GM12875 (cell line): ENCODE data around the gene MUC21.
"Not testable (repeated sequence)": the region's sequence is repeated elsewhere in the genome, so short reads cannot be mapped to it uniquely, and the experiment has no call there.

Experiments
- H3K4me3 ChIP-seq: one replicate; pipeline ENCODE4 v1.5.1; 2011; ENCODE audit warnings: low read depth, low read length, control low read depth
- TF ChIP-seq, protein P1 (sequence below): IDR thresholded peaks from 2 replicates; pipeline ENCODE4 v1.5.1; 2011; ENCODE audit warnings: low read depth, mild to moderate bottlenecking, control low read depth, inconsistent platforms, low read length, moderate library complexity, borderline replicate concordance; ENCODE audit not compliant: insufficient read depth

The MUC21 gene

DNA sequence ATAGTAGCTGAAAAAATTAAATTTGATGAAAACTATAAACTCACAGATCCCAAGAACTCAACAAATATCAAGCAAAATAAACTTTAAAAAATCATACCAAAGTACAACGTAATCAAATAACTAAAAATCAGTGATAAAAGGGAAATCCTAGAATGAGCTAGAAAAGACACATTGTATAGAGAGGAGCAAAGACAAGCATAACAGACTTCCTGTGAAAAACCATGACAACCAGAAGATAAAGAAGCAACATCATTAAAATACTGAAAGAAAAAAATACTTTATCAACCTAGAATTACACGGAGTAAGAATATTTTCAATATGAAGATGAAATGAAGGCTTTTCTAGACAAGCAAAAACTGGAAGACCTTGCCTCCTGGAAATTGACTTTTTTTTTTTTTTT lies 36.5 kb downstream of the MUC21 start:
- TF ChIP-seq, protein P1, sequence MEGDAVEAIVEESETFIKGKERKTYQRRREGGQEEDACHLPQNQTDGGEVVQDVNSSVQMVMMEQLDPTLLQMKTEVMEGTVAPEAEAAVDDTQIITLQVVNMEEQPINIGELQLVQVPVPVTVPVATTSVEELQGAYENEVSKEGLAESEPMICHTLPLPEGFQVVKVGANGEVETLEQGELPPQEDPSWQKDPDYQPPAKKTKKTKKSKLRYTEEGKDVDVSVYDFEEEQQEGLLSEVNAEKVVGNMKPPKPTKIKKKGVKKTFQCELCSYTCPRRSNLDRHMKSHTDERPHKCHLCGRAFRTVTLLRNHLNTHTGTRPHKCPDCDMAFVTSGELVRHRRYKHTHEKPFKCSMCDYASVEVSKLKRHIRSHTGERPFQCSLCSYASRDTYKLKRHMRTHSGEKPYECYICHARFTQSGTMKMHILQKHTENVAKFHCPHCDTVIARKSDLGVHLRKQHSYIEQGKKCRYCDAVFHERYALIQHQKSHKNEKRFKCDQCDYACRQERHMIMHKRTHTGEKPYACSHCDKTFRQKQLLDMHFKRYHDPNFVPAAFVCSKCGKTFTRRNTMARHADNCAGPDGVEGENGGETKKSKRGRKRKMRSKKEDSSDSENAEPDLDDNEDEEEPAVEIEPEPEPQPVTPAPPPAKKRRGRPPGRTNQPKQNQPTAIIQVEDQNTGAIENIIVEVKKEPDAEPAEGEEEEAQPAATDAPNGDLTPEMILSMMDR, result no peak
- no peak overlapping the region for H3K4me3 ChIP-seq

DNA sequence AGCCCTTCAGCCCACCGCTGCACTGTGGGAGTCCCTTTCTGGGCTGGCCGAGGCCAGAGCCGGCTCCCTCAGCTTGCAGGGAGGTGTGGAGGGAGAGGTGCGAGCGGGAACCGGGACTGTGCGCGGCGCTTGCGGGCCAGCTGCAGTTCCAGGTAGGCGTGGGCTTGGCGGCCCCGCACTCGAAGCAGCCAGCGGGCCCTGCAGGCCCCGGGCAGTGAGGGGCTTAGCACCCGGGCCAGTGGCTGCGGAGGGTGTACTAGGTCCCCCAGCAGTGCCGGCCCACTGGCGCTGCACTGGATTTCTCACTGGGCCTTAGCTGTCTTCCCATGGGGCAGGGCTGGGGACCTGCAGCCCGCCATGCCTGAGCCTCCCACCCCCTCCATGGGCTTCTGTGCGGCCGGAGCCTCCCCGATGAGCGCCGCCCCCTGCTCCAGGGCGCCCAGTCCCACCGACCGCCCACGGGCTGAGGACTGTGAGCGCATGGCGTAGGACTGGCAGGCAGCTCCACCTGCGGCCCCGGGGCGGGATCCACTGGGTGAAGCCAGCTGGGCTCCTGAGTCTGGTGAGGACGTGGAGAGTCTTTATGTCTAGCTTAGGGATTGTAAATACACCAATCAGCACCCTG lies 37.2 kb downstream of the MUC21 start:
- not testable (repeated sequence) for H3K4me3 ChIP-seq

DNA sequence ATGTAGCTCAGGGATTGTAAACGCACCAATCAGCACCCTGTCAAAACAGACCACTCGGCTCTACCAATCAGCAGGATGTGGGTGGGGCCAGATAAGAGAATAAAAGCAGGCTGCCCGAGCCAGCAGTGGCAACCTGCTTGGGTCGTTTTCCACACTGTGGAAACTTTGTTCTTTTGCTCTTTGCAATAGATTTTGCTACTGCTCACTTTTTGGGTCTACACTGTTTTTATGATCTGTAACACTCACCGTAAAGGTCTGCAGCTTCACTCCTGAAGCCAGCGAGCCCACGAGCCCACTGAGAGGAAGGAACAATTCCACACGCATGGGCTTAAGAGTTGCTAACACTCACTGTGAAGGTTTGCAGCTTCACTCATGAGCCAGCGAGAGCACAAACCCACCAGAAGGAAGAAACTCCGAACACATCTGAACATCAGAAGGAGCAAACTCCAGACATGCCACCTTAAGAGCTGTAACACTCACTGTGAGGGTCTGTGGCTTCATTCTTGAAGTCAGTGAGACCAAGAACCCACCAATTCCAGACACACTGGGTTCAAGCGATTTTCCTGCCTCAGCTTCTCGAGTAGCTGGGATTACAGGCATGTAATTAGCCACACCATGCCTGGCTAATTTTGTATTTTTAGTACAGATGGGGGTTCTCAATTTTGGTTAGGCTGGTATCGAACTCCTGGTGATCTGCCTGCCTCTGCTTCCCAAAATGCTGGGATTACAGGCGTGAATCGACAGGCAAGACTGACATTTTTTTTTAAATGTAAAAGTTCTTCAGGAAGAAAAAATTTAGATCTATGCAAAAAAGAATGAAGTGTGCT lies 38.4 kb downstream of the MUC21 start:
- H3K4me3 ChIP-seq, result not testable (repeated sequence)

DNA sequence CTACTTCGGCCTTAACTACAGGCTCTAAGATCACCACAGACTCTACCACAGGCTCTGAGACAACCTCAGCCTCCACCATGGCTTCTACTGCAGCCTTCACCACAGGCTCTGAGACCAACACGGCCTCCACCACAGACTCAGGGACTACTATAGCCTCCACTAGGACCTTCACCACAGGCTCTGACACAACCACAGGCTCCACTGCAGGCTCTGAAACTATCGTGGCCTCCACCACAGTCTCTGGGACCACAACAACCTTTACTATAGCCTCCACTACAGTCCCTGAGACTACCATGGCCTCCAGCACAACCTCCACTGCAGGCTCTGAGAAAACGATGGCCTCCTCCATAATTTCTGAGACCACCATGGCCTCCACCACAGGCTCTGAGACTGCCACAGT lies 42.1 kb downstream of the MUC21 start:
- H3K4me3 ChIP-seq, result no peak overlapping the region
- TF ChIP-seq, protein P1, result no peak

DNA sequence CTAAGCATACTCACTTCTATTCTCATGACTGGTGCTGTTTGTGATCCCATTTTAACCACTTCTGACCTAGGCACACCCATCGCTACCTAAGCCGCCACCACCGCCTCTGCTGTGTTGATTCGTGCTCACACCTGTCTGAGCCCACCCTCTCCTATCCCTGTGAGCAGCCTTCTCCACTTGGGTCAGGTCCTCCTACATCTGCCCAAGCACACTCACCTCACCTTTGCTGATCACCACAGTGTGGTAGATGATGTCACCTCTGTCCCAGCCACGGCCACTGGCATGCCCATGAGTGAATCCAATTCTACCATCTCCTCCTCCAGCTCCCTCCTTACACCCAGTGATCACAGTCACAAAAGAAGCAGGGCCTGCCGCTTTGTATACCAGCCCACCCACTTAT lies 47.6 kb downstream of the MUC21 start:
- TF ChIP-seq, protein P1, result no peak
- no peak overlapping the region for H3K4me3 ChIP-seq

DNA sequence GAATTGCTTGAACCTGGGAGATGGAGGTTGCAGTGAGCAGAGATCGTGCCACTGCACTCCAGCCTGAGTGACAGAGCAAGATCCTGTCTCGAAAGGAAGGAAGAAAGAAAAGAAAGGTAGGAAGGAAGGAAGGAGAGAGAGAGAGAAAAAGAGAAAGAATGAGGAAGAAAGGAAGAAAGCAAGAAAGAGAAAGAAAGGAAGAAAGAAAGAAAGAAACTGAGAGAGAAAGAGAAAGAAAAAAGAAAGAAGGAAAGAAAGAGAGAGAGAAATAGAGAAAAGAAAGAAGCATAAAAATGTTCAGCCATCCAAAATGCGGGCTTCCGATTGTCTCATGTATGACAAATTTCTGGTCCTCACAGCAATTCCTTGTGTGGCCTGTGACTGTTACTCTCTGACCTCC lies 49.6 kb downstream of the MUC21 start:
- TF ChIP-seq, protein P1, result no peak
- no peak overlapping the region for H3K4me3 ChIP-seq

DNA sequence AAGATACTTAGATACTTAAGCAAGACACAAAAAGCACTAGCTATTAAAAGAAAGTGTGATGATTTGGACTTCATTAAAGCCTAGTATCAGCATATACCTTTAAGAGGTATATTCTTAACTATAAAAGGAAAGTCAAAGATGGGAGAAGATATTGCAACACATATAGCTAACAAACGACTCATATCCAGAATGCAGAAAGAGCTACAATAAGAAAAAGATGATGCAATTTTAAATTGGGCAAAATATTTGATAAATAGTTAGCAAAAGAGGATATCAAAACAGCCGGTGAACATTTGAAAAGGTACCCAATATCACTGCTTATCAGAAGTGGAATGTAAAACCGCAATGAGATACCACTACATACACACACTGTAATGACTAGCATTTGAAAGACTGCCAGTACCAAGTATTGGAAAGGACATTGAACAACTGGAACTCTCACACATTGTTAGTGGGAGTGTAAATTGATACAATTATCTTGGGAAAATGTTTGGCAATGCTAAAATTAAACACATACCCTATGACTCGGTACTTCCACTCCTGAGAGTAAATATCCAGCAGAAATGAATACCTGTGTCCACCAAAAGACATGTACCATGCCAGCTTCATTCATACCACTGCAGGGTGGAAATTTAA lies 52.5 kb downstream of the MUC21 start:
- TF ChIP-seq, protein P1, result no peak
- H3K4me3 ChIP-seq, result no peak overlapping the region

DNA sequence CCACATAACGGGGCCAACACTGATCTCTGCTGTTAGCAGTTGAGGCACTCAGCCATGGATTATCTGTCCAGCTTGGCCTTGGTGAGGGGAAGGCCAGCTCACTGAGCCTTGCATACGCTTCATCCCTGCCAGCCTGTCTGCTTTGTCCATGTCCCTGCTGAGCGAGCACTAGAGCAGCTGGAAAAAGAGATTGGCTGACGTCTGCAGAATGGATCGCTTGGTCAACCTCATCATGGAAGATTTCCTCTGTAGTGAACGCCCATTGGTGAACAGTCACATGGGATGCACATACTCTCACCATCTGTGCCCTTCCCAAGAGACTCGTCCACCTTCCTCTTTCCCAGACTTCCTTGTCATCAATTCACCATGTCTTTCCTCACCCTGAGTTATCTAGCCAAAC lies 53.7 kb downstream of the MUC21 start:
- TF ChIP-seq, protein P1, result no peak
- no peak overlapping the region for H3K4me3 ChIP-seq
